GM23338 (cell line): Measurements from ENCODE around the gene TMIGD2. TPM values are rescaled to one million over a fixed set of nuclear protein-coding genes. Genes with fewer than 3 reads are reported as not detected.
A peak's percentile ranks its signal among the peaks of the same experiment; 100 is the strongest.

Experiments used
- ATAC-seq: fragments of 200-7000 bp; cut with Tn5 transposase; 3 replicates; pipeline ENCODE4 v1.9.1; 2020
- DNase-seq: peaks from one replicate; pipeline ENCODE4 v3.0.0-alpha.2; 2015; ENCODE audit warnings: low spot score
- H2AFZ ChIP-seq: fragments of 200-600 bp; sonication (generic); 2 replicates; pipeline ENCODE4 v1.8.0; 2016; ENCODE audit warnings: antibody characterized with exemption, mild to moderate bottlenecking, moderate library complexity
- H3F3A ChIP-seq: fragments of 200-600 bp; sonication (generic); replicated peaks from 2 replicates; pipeline ENCODE4 v1.8.0; 2017; ENCODE audit warnings: antibody characterized with exemption, mixed run types, low read depth
- H3K27ac ChIP-seq: fragments of 200-600 bp; sonication (generic); 2 replicates; pipeline ENCODE4 v1.6.1; 2016; ENCODE audit warnings: low read depth
- H3K27me3 ChIP-seq: fragments of 200-600 bp; sonication (generic); 2 replicates; pipeline ENCODE4 v1.8.0; 2016; ENCODE audit warnings: mild to moderate bottlenecking, mixed run types, moderate library complexity; ENCODE audit not compliant: insufficient read depth
- H3K36me3 ChIP-seq: fragments of 200-600 bp; sonication (generic); 2 replicates; pipeline ENCODE4 v1.8.0; 2016; ENCODE audit warnings: mild to moderate bottlenecking; ENCODE audit not compliant: insufficient read depth
- H3K4me1 ChIP-seq: fragments of 200-600 bp; sonication (generic); 2 replicates; pipeline ENCODE4 v1.8.0; 2016; ENCODE audit warnings: mild to moderate bottlenecking, moderate library complexity; ENCODE audit not compliant: insufficient read depth
- H3K4me2 ChIP-seq: fragments of 200-600 bp; sonication (generic); 2 replicates; pipeline ENCODE4 v1.7.1; 2017; ENCODE audit warnings: mixed run types
- H3K4me3 ChIP-seq: fragments of 200-600 bp; sonication (generic); 2 replicates; pipeline ENCODE4 v1.6.1; 2016; ENCODE audit warnings: mixed run types
- H3K79me2 ChIP-seq: fragments of 200-600 bp; sonication (generic); replicated peaks from 2 replicates; pipeline ENCODE4 v1.8.0; 2017; ENCODE audit warnings: mild to moderate bottlenecking; ENCODE audit not compliant: insufficient read depth
- H3K9me2 ChIP-seq: fragments of 200-600 bp; sonication (generic); 2 replicates; pipeline ENCODE4 v1.8.0; 2017; ENCODE audit not compliant: insufficient read depth
- H4K20me1 ChIP-seq: fragments of 200-600 bp; sonication (generic); replicated peaks from 2 replicates; pipeline ENCODE4 v1.8.0; 2017; ENCODE audit warnings: mild to moderate bottlenecking; ENCODE audit not compliant: insufficient read depth
- H3K27ac Mint-ChIP-seq: 2 replicates; pipeline ENCODE4 v1.8.0; 2020; ENCODE audit warnings: inconsistent platforms, mild to moderate bottlenecking, moderate library complexity, mixed read lengths
- H3K27me3 Mint-ChIP-seq: 3 replicates; pipeline ENCODE4 v1.8.0; 2022; ENCODE audit warnings: low read depth, mild to moderate bottlenecking, moderate library complexity, mixed read lengths, inconsistent platforms; ENCODE audit not compliant: insufficient read depth, poor library complexity
- H3K36me3 Mint-ChIP-seq: 3 replicates; pipeline ENCODE4 v1.8.0; 2021; ENCODE audit warnings: low read depth, mild to moderate bottlenecking, inconsistent platforms, moderate library complexity, mixed read lengths
- H3K4me1 Mint-ChIP-seq: 3 replicates; pipeline ENCODE4 v1.8.0; 2020; ENCODE audit warnings: mild to moderate bottlenecking, inconsistent platforms, mixed read lengths
- H3K4me3 Mint-ChIP-seq: 3 replicates; pipeline ENCODE4 v1.8.0; 2021; ENCODE audit warnings: moderate library complexity, mild to moderate bottlenecking, inconsistent platforms, mixed read lengths
- H3K9me3 Mint-ChIP-seq: 3 replicates; pipeline ENCODE4 v1.8.0; 2020; ENCODE audit warnings: moderate library complexity, mild to moderate bottlenecking, inconsistent platforms, mixed read lengths
- CREB1 ChIP-seq: fragments of 250-450 bp; sonication (Bioruptor Pico); IDR thresholded peaks from 2 replicates; pipeline ENCODE4 v1.5.0; 2020; ENCODE audit warnings: low read depth, mild to moderate bottlenecking, moderate library complexity
- EZH2 ChIP-seq: fragments of 200-600 bp; sonication (generic); IDR thresholded peaks from one replicate; pipeline ENCODE4 v1.8.0; 2017; ENCODE audit warnings: antibody characterized with exemption, mild to moderate bottlenecking, low read depth; ENCODE audit not compliant: unreplicated experiment
- EZH2phosphoT487 ChIP-seq: fragments of 200-600 bp; sonication (generic); IDR thresholded peaks from one replicate; pipeline ENCODE4 v1.8.1; 2018; ENCODE audit warnings: antibody characterized with exemption; ENCODE audit not compliant: unreplicated experiment
- JUNB ChIP-seq: IDR thresholded peaks from one replicate; pipeline ENCODE4 v1.6.1; 2016; ENCODE audit warnings: antibody characterized with exemption; ENCODE audit not compliant: unreplicated experiment
- NANOG ChIP-seq: IDR thresholded peaks from 2 replicates; pipeline ENCODE4 v1.6.1; 2016; ENCODE audit warnings: antibody characterized with exemption, borderline replicate concordance
- POLR2AphosphoS5 ChIP-seq: IDR thresholded peaks from 2 replicates; pipeline ENCODE4 v1.6.1; 2016; ENCODE audit warnings: antibody characterized with exemption, low read depth
- STAT1 ChIP-seq: IDR thresholded peaks from one replicate; pipeline ENCODE4 v1.6.1; 2016; ENCODE audit warnings: antibody characterized with exemption; ENCODE audit not compliant: unreplicated experiment
- ZNF114 ChIP-seq: fragments of 250-450 bp; sonication (Bioruptor Pico); IDR thresholded peaks from 2 replicates; pipeline ENCODE4 v1.5.0; 2020; ENCODE audit warnings: mild to moderate bottlenecking, moderate library complexity
- ZNF331 ChIP-seq: fragments of 250-450 bp; sonication (Bioruptor Pico); IDR thresholded peaks from 2 replicates; pipeline ENCODE4 v1.5.0; 2020; ENCODE audit warnings: low read depth, mild to moderate bottlenecking, moderate library complexity
- polyA plus RNA-seq: library from polyadenylated mRNA; unstranded; fragments of >200 nt; fragmentation: Nextera tagmentation; extraction: Ambion mirVana; gene quantifications from 2 replicates; pipeline ENCODE4 v1.2.1, GENCODE V29; 2016
- total RNA-seq: library from RNA; depleted of rRNA; stranded (reverse); fragments of >200 nt; shearing (Covaris generic); gene quantifications from 2 replicates; pipeline ENCODE4 v1.2.3, GENCODE V29; 2014
- TF ChIP-seq, protein P1 (sequence below), 2 experiments: fragments of 200-600 bp in 1 of 2; sonication (generic) in 1 of 2; conservative IDR thresholded peaks; 2 replicates each; pipeline versions ENCODE4 v1.5.1 to v1.6.1; 2016 to 2017; ENCODE audit warnings: antibody characterized with exemption in 2 of 2, low read depth in 2 of 2, mild to moderate bottlenecking in 2 of 2, moderate library complexity in 1 of 2
- TF ChIP-seq, protein P2 (sequence below): IDR thresholded peaks from one replicate; pipeline ENCODE4 v1.6.1; 2018; ENCODE audit warnings: antibody characterized with exemption; ENCODE audit not compliant: unreplicated experiment
- TF ChIP-seq, protein P3 (sequence below): IDR thresholded peaks from 2 replicates; pipeline ENCODE4 v1.6.1; 2016; ENCODE audit warnings: antibody characterized with exemption
- TF ChIP-seq, protein P4 (sequence below): fragments of 250-450 bp; sonication (Bioruptor Pico); IDR thresholded peaks from 2 replicates; pipeline ENCODE4 v1.5.0; 2020; ENCODE audit warnings: mild to moderate bottlenecking, moderate library complexity

TMIGD2 gene
- total and polyA plus RNA-seq, 2 experiments from 2014 or later = 0.76 to 0.79 TPM

DNA sequence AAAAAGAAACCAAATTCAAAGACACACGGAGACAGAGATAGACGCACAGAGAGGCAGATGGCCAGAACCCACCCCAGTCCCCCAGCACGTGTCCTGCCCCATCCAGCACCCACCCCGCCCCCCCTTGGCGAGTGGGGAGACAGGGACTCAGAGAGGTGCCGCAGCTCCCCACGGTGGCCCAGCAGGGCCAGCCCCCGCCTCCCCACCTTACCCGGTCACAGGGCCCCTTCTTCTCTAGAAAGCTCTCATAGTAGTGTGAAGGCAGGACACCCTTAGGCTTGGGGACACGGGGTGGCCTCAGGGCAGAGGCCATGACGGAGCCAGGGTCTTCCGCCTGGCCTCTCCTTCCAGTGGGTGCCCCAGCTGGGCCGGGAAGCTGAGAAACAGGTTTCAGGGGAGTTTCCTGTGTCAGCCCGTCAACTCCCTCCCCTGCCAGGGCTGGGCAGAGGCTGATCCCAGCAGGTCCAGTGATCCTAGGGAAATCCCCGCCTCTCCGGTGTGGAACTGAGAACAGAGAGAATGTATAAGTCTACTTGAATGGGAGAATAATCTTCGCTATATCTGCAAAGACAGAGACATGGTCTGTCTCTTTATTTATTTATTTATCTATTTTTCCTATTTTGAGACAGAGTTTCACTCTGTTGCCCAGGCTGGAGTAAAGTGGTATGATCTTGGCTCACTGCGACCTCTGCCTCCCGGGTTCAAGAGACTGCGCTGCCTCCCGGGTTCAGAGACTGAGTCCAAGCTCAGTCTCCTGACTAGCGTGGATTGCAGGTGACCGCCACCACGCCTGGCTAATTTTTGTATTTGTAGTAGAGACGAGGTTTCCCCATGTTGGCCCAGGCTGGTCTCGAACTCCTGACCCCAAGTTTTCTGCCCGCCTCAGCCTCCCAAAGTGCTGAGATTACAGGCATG lies 36.5 kb upstream of the TMIGD2 start, which contains the start of gene STAP2:
Gene STAP2, minus strand, starts transcription at position 387 of the 915 bp plus-strand sequence. Its CDS starts 74 bp downstream, at position 313.
- H3K4me1 Mint-ChIP-seq = peaks cover 13% of the 10 kb centered on the region
- H3K9me3 Mint-ChIP-seq = peaks cover 2% of the 10 kb centered on the region
- H3K27ac Mint-ChIP-seq = peak within 1 kb of the TSS; percentile 40
- Histone ChIP-seq H2AFZ (peak within 1 kb of the TSS; percentile 93), H3K27ac (peak within 1 kb of the TSS; percentile 80; the same call in 1 of the 2 replicates), H3K4me3 (peak within 1 kb of the TSS; percentile 51), H3K36me3 (no peaks in the 10 kb centered on the region), H3K4me2 (peak within 1 kb of the TSS; percentile 75), H3F3A (0 out of 2 replicates have a peak, but pooled peaks cover 11% of the 10 kb centered on the region), H4K20me1 (no peaks in the 10 kb centered on the region), H3K4me1 (peaks cover 6% of the 10 kb centered on the region), H3K9me2 (0 out of 2 replicates have a peak, but pooled peaks cover 6% of the 10 kb centered on the region), H3K27me3 (peaks cover 4% of the 10 kb centered on the region; the same call in 1 of the 2 replicates), H3K79me2 (no peaks in the 10 kb centered on the region)
- H3K27me3 Mint-ChIP-seq = peaks cover 15% of the 10 kb centered on the region
- H3K4me3 Mint-ChIP-seq = peak within 1 kb of the TSS; percentile 72
- DNase-seq (peak; percentile 80), ATAC-seq (peak; percentile 8)
- TF ChIP-seq ZNF331 (CRISPR knock-in tag) (no peak), ZNF114 (CRISPR knock-in tag) (no peak), STAT1 (no peak), POLR2AphosphoS5 (no peak), JUNB (no peak), NANOG (no peak), CREB1 (no peak), EZH2 (no peak), EZH2phosphoT487 (no peak)
- TF ChIP-seq, protein P1, sequence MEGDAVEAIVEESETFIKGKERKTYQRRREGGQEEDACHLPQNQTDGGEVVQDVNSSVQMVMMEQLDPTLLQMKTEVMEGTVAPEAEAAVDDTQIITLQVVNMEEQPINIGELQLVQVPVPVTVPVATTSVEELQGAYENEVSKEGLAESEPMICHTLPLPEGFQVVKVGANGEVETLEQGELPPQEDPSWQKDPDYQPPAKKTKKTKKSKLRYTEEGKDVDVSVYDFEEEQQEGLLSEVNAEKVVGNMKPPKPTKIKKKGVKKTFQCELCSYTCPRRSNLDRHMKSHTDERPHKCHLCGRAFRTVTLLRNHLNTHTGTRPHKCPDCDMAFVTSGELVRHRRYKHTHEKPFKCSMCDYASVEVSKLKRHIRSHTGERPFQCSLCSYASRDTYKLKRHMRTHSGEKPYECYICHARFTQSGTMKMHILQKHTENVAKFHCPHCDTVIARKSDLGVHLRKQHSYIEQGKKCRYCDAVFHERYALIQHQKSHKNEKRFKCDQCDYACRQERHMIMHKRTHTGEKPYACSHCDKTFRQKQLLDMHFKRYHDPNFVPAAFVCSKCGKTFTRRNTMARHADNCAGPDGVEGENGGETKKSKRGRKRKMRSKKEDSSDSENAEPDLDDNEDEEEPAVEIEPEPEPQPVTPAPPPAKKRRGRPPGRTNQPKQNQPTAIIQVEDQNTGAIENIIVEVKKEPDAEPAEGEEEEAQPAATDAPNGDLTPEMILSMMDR (conservative IDR thresholded peaks at IDR 0.05; ENCODE audit: low read depth in 2 of 2) = no peak
- TF ChIP-seq, protein P2, sequence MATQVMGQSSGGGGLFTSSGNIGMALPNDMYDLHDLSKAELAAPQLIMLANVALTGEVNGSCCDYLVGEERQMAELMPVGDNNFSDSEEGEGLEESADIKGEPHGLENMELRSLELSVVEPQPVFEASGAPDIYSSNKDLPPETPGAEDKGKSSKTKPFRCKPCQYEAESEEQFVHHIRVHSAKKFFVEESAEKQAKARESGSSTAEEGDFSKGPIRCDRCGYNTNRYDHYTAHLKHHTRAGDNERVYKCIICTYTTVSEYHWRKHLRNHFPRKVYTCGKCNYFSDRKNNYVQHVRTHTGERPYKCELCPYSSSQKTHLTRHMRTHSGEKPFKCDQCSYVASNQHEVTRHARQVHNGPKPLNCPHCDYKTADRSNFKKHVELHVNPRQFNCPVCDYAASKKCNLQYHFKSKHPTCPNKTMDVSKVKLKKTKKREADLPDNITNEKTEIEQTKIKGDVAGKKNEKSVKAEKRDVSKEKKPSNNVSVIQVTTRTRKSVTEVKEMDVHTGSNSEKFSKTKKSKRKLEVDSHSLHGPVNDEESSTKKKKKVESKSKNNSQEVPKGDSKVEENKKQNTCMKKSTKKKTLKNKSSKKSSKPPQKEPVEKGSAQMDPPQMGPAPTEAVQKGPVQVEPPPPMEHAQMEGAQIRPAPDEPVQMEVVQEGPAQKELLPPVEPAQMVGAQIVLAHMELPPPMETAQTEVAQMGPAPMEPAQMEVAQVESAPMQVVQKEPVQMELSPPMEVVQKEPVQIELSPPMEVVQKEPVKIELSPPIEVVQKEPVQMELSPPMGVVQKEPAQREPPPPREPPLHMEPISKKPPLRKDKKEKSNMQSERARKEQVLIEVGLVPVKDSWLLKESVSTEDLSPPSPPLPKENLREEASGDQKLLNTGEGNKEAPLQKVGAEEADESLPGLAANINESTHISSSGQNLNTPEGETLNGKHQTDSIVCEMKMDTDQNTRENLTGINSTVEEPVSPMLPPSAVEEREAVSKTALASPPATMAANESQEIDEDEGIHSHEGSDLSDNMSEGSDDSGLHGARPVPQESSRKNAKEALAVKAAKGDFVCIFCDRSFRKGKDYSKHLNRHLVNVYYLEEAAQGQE = no peak
- TF ChIP-seq, protein P3, sequence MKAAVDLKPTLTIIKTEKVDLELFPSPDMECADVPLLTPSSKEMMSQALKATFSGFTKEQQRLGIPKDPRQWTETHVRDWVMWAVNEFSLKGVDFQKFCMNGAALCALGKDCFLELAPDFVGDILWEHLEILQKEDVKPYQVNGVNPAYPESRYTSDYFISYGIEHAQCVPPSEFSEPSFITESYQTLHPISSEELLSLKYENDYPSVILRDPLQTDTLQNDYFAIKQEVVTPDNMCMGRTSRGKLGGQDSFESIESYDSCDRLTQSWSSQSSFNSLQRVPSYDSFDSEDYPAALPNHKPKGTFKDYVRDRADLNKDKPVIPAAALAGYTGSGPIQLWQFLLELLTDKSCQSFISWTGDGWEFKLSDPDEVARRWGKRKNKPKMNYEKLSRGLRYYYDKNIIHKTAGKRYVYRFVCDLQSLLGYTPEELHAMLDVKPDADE = no peak
- TF ChIP-seq, protein P4, sequence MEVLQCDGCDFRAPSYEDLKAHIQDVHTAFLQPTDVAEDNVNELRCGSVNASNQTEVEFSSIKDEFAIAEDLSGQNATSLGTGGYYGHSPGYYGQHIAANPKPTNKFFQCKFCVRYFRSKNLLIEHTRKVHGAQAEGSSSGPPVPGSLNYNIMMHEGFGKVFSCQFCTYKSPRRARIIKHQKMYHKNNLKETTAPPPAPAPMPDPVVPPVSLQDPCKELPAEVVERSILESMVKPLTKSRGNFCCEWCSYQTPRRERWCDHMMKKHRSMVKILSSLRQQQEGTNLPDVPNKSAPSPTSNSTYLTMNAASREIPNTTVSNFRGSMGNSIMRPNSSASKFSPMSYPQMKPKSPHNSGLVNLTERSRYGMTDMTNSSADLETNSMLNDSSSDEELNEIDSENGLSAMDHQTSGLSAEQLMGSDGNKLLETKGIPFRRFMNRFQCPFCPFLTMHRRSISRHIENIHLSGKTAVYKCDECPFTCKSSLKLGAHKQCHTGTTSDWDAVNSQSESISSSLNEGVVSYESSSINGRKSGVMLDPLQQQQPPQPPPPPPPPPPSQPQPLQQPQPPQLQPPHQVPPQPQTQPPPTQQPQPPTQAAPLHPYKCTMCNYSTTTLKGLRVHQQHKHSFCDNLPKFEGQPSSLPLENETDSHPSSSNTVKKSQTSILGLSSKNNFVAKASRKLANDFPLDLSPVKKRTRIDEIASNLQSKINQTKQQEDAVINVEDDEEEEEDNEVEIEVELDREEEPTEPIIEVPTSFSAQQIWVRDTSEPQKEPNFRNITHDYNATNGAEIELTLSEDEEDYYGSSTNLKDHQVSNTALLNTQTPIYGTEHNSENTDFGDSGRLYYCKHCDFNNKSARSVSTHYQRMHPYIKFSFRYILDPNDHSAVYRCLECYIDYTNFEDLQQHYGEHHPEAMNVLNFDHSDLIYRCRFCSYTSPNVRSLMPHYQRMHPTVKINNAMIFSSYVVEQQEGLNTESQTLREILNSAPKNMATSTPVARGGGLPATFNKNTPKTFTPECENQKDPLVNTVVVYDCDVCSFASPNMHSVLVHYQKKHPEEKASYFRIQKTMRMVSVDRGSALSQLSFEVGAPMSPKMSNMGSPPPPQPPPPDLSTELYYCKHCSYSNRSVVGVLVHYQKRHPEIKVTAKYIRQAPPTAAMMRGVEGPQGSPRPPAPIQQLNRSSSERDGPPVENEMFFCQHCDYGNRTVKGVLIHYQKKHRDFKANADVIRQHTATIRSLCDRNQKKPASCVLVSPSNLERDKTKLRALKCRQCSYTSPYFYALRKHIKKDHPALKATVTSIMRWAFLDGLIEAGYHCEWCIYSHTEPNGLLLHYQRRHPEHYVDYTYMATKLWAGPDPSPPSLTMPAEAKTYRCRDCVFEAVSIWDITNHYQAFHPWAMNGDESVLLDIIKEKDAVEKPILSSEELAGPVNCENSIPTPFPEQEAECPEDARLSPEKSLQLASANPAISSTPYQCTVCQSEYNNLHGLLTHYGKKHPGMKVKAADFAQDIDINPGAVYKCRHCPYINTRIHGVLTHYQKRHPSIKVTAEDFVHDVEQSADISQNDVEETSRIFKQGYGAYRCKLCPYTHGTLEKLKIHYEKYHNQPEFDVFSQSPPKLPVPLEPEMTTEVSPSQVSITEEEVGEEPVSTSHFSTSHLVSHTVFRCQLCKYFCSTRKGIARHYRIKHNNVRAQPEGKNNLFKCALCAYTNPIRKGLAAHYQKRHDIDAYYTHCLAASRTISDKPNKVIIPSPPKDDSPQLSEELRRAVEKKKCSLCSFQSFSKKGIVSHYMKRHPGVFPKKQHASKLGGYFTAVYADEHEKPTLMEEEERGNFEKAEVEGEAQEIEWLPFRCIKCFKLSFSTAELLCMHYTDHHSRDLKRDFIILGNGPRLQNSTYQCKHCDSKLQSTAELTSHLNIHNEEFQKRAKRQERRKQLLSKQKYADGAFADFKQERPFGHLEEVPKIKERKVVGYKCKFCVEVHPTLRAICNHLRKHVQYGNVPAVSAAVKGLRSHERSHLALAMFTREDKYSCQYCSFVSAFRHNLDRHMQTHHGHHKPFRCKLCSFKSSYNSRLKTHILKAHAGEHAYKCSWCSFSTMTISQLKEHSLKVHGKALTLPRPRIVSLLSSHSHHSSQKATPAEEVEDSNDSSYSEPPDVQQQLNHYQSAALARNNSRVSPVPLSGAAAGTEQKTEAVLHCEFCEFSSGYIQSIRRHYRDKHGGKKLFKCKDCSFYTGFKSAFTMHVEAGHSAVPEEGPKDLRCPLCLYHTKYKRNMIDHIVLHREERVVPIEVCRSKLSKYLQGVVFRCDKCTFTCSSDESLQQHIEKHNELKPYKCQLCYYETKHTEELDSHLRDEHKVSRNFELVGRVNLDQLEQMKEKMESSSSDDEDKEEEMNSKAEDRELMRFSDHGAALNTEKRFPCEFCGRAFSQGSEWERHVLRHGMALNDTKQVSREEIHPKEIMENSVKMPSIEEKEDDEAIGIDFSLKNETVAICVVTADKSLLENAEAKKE = no peak
- peaks cover 19% of the 10 kb centered on the region for H3K36me3 Mint-ChIP-seq
